ENCODE data around the gene MCU. TPM values are rescaled to one million over a fixed set of nuclear protein-coding genes. Genes with fewer than 3 reads are reported as not detected.

MCU gene
- total and polyA plus RNA-seq, 10 of the 15 experiments (the other 5 are each of a cell fraction or from before 2014, with no cell fraction given) = 5.1 to 49.1 (median 17.9) TPM

- TF ChIP-seq IRF4 (IDR thresholded peaks at IDR 0.05; ENCODE audit: low read depth, low read length) (no peak), JUND (IDR thresholded peaks at IDR 0.05; ENCODE audit: low read depth, low read length) (no peak), BCLAF1 (IDR thresholded peaks at IDR 0.05) (no peak), TCF12 (IDR thresholded peaks at IDR 0.05; ENCODE audit: low read depth, low read length) (no peak), SIX5 (IDR thresholded peaks at IDR 0.05; ENCODE audit: low read depth, low read length, severe bottlenecking) (no peak), MYC (IDR thresholded peaks at IDR 0.05; ENCODE audit: insufficient read depth, insufficient read length, insufficient replicate concordance, low read length, severe bottlenecking) (no peak), MEF2A (IDR thresholded peaks at IDR 0.05; ENCODE audit: insufficient read depth, low read depth, low read length) (no peak), NFXL1 (IDR thresholded peaks at IDR 0.05; ENCODE audit: borderline replicate concordance) (no peak), BMI1 (IDR thresholded peaks at IDR 0.05; ENCODE audit: borderline replicate concordance) (no peak), CREM (IDR thresholded peaks at IDR 0.05; ENCODE audit: low read depth) (no peak), ETV6 (conservative IDR thresholded peaks at IDR 0.05 in 1 of 2, IDR thresholded peaks at IDR 0.05 in 1 of 2; ENCODE audit: borderline replicate concordance in 1 of 2, low read depth in 1 of 2) (no peak), ZNF592 (IDR thresholded peaks at IDR 0.05) (no peak), HDAC6 (IDR thresholded peaks at IDR 0.05; ENCODE audit: unreplicated experiment) (no peak)
- TF ChIP-seq, protein P1, sequence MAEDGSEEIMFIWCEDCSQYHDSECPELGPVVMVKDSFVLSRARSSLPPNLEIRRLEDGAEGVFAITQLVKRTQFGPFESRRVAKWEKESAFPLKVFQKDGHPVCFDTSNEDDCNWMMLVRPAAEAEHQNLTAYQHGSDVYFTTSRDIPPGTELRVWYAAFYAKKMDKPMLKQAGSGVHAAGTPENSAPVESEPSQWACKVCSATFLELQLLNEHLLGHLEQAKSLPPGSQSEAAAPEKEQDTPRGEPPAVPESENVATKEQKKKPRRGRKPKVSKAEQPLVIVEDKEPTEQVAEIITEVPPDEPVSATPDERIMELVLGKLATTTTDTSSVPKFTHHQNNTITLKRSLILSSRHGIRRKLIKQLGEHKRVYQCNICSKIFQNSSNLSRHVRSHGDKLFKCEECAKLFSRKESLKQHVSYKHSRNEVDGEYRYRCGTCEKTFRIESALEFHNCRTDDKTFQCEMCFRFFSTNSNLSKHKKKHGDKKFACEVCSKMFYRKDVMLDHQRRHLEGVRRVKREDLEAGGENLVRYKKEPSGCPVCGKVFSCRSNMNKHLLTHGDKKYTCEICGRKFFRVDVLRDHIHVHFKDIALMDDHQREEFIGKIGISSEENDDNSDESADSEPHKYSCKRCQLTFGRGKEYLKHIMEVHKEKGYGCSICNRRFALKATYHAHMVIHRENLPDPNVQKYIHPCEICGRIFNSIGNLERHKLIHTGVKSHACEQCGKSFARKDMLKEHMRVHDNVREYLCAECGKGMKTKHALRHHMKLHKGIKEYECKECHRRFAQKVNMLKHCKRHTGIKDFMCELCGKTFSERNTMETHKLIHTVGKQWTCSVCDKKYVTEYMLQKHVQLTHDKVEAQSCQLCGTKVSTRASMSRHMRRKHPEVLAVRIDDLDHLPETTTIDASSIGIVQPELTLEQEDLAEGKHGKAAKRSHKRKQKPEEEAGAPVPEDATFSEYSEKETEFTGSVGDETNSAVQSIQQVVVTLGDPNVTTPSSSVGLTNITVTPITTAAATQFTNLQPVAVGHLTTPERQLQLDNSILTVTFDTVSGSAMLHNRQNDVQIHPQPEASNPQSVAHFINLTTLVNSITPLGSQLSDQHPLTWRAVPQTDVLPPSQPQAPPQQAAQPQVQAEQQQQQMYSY (CRISPR knock-in tag; IDR thresholded peaks at IDR 0.05) = no peak
- ChIA-PET SMC1A (ENCODE audit: uncharacterized antibody, unreplicated experiment) (no interaction called here), RAD21 (ENCODE audit: unreplicated experiment) (no interaction called here), POLR2A (no interaction called here), CTCF (no interaction called here)
- no peak for DNase-seq (ENCODE audit: low read depth, low spot score)
- H3K4me3 ChIP-seq = no peak overlapping the region
- no peaks in the 10 kb centered on the region for H3K79me2 ChIP-seq (ENCODE audit: control insufficient read depth, insufficient read depth, low read length)
- H2AFZ ChIP-seq (ENCODE audit: control insufficient read depth, low read depth, low read length) = no peak overlapping the region
- no peak overlapping the region for H3K4me2 ChIP-seq (ENCODE audit: control insufficient read depth, insufficient read depth)
- no peaks in the 10 kb centered on the region for H4K20me1 ChIP-seq (ENCODE audit: control insufficient read depth, insufficient read depth)
- no peak for ATAC-seq
- H3K4me1 ChIP-seq (ENCODE audit: control insufficient read depth, insufficient read depth, low read length) = no peaks in the 10 kb centered on the region
- in situ Hi-C loops (cut with MboI) (no loop called here), intact Hi-C loops (cut with micrococcal nuclease; ENCODE audit: unreplicated experiment) (no loop called here)
- H3K27me3 ChIP-seq (replicated peaks in 1 of 2; ENCODE audit: control insufficient read depth in 2 of 2, insufficient read depth in 2 of 2, low read length in 1 of 2) = no peaks in the 10 kb centered on the region
- H3K27ac ChIP-seq (ENCODE audit: control insufficient read depth, insufficient read depth) = no peak overlapping the region
- no peak overlapping the region for H3K9ac ChIP-seq (ENCODE audit: control insufficient read depth, insufficient read depth, low read length)
- WGBS (ENCODE audit: insufficient coverage, insufficient replicate concordance, low lambda C conversion rate, missing lambda C conversion rate) = 95% methylated on average over 6 of the region's 6 CpGs
- FAIRE-seq = no peak
- no peaks in the 10 kb centered on the region for H3K36me3 ChIP-seq (ENCODE audit: control insufficient read depth in 2 of 2, insufficient read depth in 2 of 2, low read length in 1 of 2)
- BruUV-seq (replicated peaks) = no TSS peak
- H3K9me3 ChIP-seq (replicated peaks; ENCODE audit: control insufficient read depth, insufficient read depth, low read length) = no peaks in the 10 kb centered on the region
Measured at GRCh38 chr10:72935361-72935760, 243.4 kb downstream of the MCU start.

Measured in GM12878 (cell line).